Measurements from ENCODE around the gene BPTF.
"Not testable (repeated sequence)": the region's sequence is repeated elsewhere in the genome, so short reads cannot be mapped to it uniquely, and the experiment has no call there.

DNA sequence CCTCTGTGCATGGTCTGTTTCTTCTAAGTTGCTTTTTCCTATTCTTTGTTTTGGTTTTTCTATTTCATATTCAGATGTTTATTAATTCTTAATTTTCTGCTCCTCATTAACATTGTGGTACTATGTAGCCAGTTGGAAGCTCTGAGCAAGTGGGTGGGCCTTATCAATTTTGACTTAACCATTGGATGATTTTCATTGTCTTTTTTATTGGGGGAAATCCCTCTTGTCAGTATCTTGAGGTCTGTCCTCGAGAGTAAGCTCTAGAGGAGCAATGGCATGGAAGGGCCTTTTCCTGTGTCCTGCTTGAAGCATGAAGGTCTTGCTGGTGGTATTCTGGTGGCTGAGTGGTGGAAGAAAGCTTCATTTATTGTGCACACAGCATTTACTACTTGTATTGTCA is 31.1 kb downstream of the BPTF start:
- TF ChIP-seq EZH2 (IDR thresholded peaks at IDR 0.05; ENCODE audit: borderline replicate concordance, insufficient read depth, low read depth, low read length, poor library complexity, severe bottlenecking): not testable (repeated sequence)
- TF ChIP-seq, protein P1, sequence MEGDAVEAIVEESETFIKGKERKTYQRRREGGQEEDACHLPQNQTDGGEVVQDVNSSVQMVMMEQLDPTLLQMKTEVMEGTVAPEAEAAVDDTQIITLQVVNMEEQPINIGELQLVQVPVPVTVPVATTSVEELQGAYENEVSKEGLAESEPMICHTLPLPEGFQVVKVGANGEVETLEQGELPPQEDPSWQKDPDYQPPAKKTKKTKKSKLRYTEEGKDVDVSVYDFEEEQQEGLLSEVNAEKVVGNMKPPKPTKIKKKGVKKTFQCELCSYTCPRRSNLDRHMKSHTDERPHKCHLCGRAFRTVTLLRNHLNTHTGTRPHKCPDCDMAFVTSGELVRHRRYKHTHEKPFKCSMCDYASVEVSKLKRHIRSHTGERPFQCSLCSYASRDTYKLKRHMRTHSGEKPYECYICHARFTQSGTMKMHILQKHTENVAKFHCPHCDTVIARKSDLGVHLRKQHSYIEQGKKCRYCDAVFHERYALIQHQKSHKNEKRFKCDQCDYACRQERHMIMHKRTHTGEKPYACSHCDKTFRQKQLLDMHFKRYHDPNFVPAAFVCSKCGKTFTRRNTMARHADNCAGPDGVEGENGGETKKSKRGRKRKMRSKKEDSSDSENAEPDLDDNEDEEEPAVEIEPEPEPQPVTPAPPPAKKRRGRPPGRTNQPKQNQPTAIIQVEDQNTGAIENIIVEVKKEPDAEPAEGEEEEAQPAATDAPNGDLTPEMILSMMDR (IDR thresholded peaks at IDR 0.05): not testable (repeated sequence)

All from B cell (primary cell).